HEK293T (cell line): ENCODE results near the gene ATP6V1G2.

Source experiments
- CTCF ChIA-PET: fragments of 350-600 bp; formaldehyde crosslinking; extraction: SDS; loops from one replicate; lab custom pipeline; 2021; ENCODE audit warnings: antibody characterized with exemption, inconsistent platforms; lab: Yijun Ruan, JAX
- POLR2A ChIA-PET: fragments of 350-600 bp; formaldehyde crosslinking; extraction: SDS; loops from one replicate; lab custom pipeline; 2020; ENCODE audit warnings: antibody characterized with exemption, inconsistent platforms; lab: Yijun Ruan, JAX
- DNase-seq: peaks from one replicate; pipeline ENCODE4 v3.0.0; 2012; ENCODE audit warnings: mixed read lengths; ENCODE audit errors: extremely low spot score
- ARNT ChIP-seq: fragments of 450-650 bp; IDR thresholded peaks from 2 replicates; pipeline ENCODE4 v1.6.1; 2017; ENCODE audit warnings: mild to moderate bottlenecking
- BHLHE40 ChIP-seq: fragments of 450-650 bp; IDR thresholded peaks from 2 replicates; pipeline ENCODE4 v1.6.1; 2016; ENCODE audit warnings: mild to moderate bottlenecking, moderate library complexity, borderline replicate concordance
- CTBP1 ChIP-seq: fragments of 450-650 bp; IDR thresholded peaks from 2 replicates; pipeline ENCODE4 v1.6.1; 2016; ENCODE audit warnings: borderline replicate concordance
- ELF4 ChIP-seq: fragments of 450-650 bp; IDR thresholded peaks from 2 replicates; pipeline ENCODE4 v1.6.1; 2017; ENCODE audit warnings: antibody characterized with exemption
- FOXA1 ChIP-seq: fragments of 450-650 bp; IDR thresholded peaks from 2 replicates; pipeline ENCODE4 v1.6.1; 2016; ENCODE audit warnings: mild to moderate bottlenecking
- FOXK2 ChIP-seq: fragments of 450-650 bp; IDR thresholded peaks from 2 replicates; pipeline ENCODE4 v1.6.1; 2016; ENCODE audit warnings: mild to moderate bottlenecking
- FOXM1 ChIP-seq: fragments of 450-650 bp; IDR thresholded peaks from 2 replicates; pipeline ENCODE4 v1.6.1; 2017; ENCODE audit warnings: mild to moderate bottlenecking, borderline replicate concordance
- HDGF ChIP-seq: fragments of 450-650 bp; IDR thresholded peaks from 2 replicates; pipeline ENCODE4 v1.6.1; 2017; ENCODE audit warnings: antibody characterized with exemption, borderline replicate concordance
- L3MBTL2 ChIP-seq: fragments of 450-650 bp; conservative IDR thresholded peaks from 2 replicates; pipeline ENCODE4 v1.6.1; 2016; ENCODE audit warnings: mild to moderate bottlenecking
- LEF1 ChIP-seq: fragments of 450-650 bp; IDR thresholded peaks from 2 replicates; pipeline ENCODE4 v1.6.1; 2017; ENCODE audit warnings: mild to moderate bottlenecking, borderline replicate concordance
- NFRKB ChIP-seq: fragments of 450-650 bp; IDR thresholded peaks from 2 replicates; pipeline ENCODE4 v1.6.1; 2016; ENCODE audit warnings: mild to moderate bottlenecking, moderate library complexity
- SP1 ChIP-seq: fragments of 450-650 bp; IDR thresholded peaks from 2 replicates; pipeline ENCODE4 v1.6.1; 2017
- SUZ12 ChIP-seq: fragments of 450-650 bp; IDR thresholded peaks from 2 replicates; pipeline ENCODE4 v1.6.1; 2016; ENCODE audit warnings: mild to moderate bottlenecking
- TARDBP ChIP-seq: fragments of 450-650 bp; IDR thresholded peaks from 2 replicates; pipeline ENCODE4 v1.6.1; 2016
- ZNF384 ChIP-seq: fragments of 450-650 bp; IDR thresholded peaks from 2 replicates; pipeline ENCODE4 v1.6.1; 2016
- TF ChIP-seq, protein P1 (sequence below): fragments of 450-650 bp; IDR thresholded peaks from 2 replicates; pipeline ENCODE4 v1.6.1; 2016

ATP6V1G2 gene

DNA sequence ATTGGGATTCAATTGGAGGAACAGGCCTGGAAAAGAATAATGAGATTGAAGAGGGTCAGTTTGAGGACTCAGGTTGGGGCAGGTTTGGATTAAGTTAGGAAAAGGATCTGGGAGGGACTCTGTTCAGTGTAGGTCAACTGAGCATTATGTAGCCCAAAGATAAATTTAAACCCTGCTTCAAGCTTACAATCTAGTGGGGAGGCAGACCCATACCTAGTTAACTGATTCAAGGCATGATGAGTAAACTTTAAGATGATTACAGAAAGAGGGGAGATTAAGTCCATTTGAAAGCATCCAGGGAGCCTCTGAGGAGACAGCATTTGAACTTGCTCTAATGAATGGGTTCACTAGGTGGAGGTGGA is 14.3 kb upstream of the ATP6V1G2 start:
- POLR2A ChIA-PET: interaction anchor here (0.6 kb wide), 2 partner anchors 20 to 61 kb away, joined by 3 read pairs; no protein-coding TSS in a partner anchor
- CTCF ChIA-PET: no interaction called here
- no peak for DNase-seq
- TF ChIP-seq SUZ12 (no peak), LEF1 (no peak), ZNF384 (no peak)

DNA sequence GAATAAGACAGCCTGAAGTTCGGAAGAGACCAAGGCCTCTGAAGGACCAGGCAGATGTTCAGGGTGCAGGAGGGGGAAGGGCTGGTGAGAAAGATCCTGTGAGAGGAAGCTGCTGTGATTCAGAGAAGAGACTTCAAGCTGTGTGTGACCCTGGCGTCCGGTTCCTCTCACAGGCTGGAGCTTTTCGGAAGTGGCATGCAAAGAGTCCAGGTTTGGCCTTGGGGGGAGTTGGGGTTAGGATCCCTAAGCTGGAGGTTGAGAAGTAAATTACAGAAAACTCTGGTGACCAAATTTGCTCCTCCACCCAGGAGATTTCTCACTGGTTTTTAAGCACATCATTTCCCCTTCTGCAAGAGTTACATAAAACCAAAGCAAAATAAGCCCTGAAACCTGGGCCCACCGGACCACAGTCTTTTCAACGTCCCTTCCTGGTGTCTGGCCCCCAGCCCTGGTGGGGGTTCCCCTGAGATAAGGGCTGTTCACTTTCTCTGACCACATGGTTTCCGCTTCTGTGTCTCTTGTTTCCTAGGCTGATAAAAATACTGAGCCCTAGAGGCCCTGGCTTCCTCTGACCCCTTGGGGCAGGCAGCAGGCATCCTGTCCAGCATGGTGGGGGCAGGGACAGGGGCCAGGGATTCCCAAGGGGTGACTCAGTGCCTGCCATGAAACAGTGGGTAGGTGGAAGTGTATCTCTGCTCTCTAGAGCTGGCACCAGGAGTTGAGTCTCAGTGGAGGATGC is 13.7 kb upstream of the ATP6V1G2 start:
- ChIA-PET CTCF (no interaction called here), POLR2A (interaction anchor here (0.6 to 1.2 kb wide), 3 partner anchors 12 to 61 kb away, joined by 3 to 5 read pairs (median 3); partner anchors contain the start of gene NFKBIL1)
- no peak for DNase-seq
- TF ChIP-seq FOXM1: no peak
- no peak for TF ChIP-seq SUZ12
- no peak for TF ChIP-seq ZNF384
- TF ChIP-seq SP1: no peak
- no peak for TF ChIP-seq ELF4
- TF ChIP-seq BHLHE40: no peak
- no peak for TF ChIP-seq NFRKB
- TF ChIP-seq FOXK2: no peak
- TF ChIP-seq HDGF: no peak
- no peak for TF ChIP-seq TARDBP
- no peak for TF ChIP-seq LEF1
- no peak for TF ChIP-seq CTBP1
- TF ChIP-seq, protein P1, sequence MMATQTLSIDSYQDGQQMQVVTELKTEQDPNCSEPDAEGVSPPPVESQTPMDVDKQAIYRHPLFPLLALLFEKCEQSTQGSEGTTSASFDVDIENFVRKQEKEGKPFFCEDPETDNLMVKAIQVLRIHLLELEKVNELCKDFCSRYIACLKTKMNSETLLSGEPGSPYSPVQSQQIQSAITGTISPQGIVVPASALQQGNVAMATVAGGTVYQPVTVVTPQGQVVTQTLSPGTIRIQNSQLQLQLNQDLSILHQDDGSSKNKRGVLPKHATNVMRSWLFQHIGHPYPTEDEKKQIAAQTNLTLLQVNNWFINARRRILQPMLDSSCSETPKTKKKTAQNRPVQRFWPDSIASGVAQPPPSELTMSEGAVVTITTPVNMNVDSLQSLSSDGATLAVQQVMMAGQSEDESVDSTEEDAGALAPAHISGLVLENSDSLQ: no peak
- no peak for TF ChIP-seq L3MBTL2

DNA sequence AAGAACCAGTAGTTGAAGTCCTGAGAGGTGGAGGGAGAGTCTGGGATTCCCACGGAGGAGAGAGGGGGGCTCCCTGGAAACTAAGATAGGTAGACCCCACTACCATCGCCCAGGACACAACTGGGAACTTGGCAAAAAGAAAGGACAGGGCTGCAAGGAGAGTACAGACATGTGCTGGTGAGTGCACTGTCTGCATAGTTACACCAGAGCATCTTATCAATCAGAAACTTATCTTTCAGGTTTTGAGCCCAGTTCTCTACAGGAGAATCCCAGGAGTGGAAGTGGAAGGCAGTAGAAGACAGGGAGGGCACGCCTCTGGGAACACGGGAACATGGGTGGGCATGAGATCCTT is 13.2 kb upstream of the ATP6V1G2 start:
- no peak for TF ChIP-seq SP1
- no peak for TF ChIP-seq FOXK2
- TF ChIP-seq, protein P1: no peak
- TF ChIP-seq CTBP1: no peak
- POLR2A ChIA-PET: interaction anchor here (1.2 kb wide), 1 partner anchor 12 kb away, joined by 5 read pairs; the partner anchor contains the start of gene NFKBIL1
- CTCF ChIA-PET: no interaction called here
- no peak for DNase-seq

DNA sequence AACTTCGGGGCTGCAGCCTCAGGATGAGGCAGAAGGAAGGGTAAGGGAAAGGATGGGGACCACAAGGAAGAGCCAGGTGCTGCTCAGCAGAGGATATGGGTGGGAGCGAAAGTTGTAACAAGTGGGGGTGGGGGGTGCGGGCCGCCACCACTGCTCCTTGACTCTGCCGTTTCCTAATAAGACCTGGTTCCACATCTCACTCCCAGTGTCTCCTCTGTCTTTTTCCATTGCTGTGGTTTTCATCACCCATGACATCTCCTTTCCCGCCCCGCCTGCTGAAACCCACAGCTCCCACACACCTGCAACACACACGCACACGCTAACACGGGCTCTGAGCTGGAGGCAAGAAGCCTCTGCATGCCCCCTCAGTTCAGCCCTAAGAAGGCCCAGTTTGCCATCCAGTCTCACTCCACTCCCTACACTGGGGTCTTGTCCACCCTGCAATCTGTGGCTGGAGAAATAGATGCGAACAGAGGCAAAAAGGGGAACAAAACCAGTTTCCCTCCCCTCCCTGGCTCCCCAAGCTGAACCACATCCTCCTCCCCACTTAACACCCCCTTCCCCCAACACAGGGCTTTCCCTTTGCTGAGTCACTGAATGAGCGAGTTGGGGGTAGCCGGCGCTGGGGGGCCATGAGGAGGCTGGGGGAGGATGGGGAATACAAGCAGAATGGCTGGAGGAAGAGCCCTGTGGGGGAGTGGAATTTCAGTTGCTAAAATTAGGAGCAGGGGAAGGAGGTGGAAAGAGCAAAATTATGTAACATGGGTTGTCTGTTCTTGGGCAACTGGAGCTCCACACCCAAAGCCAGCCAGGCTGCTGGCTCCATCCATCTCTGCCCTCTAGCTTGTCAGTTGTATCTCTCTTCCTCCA is 12.5 kb upstream of the ATP6V1G2 start:
- no peak for TF ChIP-seq TARDBP
- TF ChIP-seq FOXK2: no peak
- no peak for TF ChIP-seq HDGF
- no peak for TF ChIP-seq ZNF384
- TF ChIP-seq FOXM1: no peak
- TF ChIP-seq ELF4: no peak
- TF ChIP-seq ARNT: no peak
- TF ChIP-seq SUZ12: no peak
- no peak for TF ChIP-seq LEF1
- TF ChIP-seq FOXA1: no peak
- DNase-seq: no peak
- POLR2A ChIA-PET: interaction anchor here (1.2 kb wide), 1 partner anchor 11 kb away, joined by 5 read pairs; the partner anchor contains the start of gene NFKBIL1
- CTCF ChIA-PET: no interaction called here

DNA sequence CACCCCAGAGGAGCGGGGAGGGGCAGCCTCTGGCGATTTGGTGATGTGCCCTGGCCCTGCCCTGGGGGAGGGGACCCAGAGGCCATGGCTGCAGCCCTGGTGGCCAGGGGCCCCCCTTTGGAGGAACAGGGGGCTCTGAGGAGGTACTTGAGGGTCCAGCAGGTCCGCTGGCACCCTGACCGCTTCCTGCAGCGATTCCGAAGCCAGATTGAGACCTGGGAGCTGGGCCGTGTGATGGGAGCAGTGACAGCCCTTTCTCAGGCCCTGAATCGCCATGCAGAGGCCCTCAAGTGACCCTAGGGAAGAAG is 11.9 kb upstream of the ATP6V1G2 start:
- ChIA-PET CTCF (no interaction called here), POLR2A (no interaction called here)
- DNase-seq: no peak
- TF ChIP-seq SP1: no peak

DNA sequence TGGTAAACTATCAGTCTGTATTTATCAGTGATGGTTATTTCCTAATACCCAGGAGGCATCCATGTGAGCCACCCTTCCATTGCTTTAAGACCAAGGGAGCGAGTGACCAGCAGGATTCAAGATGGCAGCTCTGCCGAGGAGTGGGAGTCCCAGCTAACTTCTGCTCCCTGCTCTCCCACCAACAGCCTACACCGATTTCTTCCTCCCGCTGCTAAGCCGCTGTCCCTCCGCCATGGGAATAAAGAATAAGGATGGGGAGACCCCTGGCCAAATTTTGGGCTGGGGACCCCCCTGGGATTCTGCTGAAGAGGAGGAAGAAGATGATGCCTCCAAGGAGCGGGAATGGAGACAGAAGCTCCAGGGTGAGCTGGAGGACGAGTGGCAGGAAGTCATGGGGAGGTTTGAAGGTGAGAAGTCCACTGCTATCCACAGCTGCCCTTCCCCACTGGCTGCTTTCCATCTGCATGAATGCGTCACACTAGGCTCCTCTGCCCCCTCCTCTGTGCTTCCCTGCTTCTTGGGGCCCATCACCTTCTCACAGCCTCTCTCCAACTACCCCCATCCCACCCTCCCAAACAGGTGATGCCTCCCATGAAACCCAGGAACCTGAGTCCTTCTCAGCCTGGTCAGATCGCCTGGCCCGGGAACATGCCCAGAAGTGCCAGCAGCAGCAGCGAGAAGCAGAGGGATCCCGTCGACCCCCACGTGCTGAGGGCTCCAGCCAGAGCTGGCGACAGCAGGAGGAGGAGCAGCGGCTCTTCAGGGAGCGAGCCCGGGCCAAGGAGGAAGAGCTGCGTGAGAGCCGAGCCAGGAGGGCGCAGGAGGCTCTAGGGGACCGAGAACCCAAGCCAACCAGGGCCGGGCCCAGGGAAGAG is 11.3 kb upstream of the ATP6V1G2 start:
- ChIA-PET POLR2A (no interaction called here), CTCF (no interaction called here)
- TF ChIP-seq ZNF384 (no peak), CTBP1 (no peak), ELF4 (no peak), SP1 (no peak), TARDBP (no peak), L3MBTL2 (no peak), HDGF (no peak)
- no peak for DNase-seq
